ENCODE data around the gene TEX28.

DNA sequence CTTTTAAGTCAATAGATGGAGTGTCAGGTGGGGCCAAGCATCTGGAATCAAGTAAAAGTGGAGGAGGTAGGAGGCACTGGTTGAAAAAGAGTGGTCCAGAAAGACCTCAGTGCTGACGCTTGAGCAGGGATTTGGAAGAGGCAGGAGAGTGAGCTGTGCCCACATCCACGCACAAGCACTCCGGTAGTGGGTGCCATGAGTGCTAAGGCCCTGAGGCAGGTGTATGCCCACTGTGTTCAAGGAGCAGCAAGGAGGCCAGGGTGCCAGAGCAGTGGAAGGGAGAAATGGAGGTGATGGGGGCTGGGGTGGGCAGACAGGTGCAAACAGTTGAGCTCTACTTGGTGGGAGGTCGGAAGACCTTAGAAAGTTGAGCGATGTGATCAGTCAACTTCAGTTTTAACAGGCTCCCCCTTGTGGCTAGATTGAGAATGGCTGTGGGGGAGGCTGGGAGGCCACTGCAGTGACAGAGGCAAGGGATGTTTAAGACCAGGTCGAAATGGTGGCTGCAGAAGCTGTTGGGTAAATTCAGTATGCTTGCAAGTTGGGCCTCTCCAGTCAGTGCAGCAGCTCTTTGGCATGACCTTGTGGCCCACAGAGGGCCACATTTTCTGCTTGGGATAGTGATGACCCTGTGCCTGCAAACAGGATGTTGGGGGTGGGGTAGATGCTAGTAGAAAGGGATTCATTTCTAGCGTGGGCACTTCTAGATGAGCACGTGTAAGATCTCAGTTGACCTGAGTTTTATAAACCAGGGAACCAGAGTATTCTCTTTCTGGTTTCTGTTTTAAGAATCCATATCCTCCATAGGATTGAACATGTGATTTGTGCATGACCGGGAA is 13.4 kb upstream of the TEX28 start:
- TF ChIP-seq POLR2A (IDR thresholded peaks at IDR 0.05) (no peak), CTCF (IDR thresholded peaks at IDR 0.05) (peak; percentile 66 to 84 (median 77))

Data from right lobe of liver (tissue), 4 donors.